CD8-positive, alpha-beta memory T cell (primary cell): ENCODE results near the gene MACROD1. TPM values are rescaled to one million over a fixed set of nuclear protein-coding genes. Genes with fewer than 3 reads are reported as not detected.

Experiments used
- CTCF ChIA-PET: fragments of 350-600 bp; sonication (Branson Sonifier 250); formaldehyde crosslinking; loops from one replicate; lab custom pipeline; 2021; ENCODE audit warnings: antibody characterized with exemption; lab: Charles Lee
- POLR2A ChIA-PET: fragments of 350-600 bp; sonication (Branson Sonifier 250); formaldehyde crosslinking; loops from one replicate; lab custom pipeline; 2021; ENCODE audit warnings: antibody characterized with exemption; lab: Charles Lee
- DNase-seq, 5 donors: peaks; one replicate each; pipeline versions ENCODE4 v3.0.0 to v3.0.0-alpha.2; 2020 to 2022; ENCODE audit warnings: mixed read lengths in 1 of 5
- H3K27ac ChIP-seq: one replicate; pipeline ENCODE4 v1.7.0; 2013; ENCODE audit warnings: low read depth, mild to moderate bottlenecking, low read length, moderate library complexity
- H3K27me3 ChIP-seq: 2 replicates; pipeline ENCODE4 v1.7.0; 2013; ENCODE audit warnings: low read length, mild to moderate bottlenecking; ENCODE audit not compliant: insufficient read depth, poor library complexity, severe bottlenecking
- H3K36me3 ChIP-seq: 2 replicates; pipeline ENCODE4 v1.7.0; 2013; ENCODE audit warnings: mild to moderate bottlenecking, low read length, moderate library complexity; ENCODE audit not compliant: insufficient read depth
- H3K4me1 ChIP-seq: 2 replicates; pipeline ENCODE4 v1.7.0; 2013; ENCODE audit warnings: mild to moderate bottlenecking, low read length, moderate library complexity; ENCODE audit not compliant: insufficient read depth
- H3K4me3 ChIP-seq: 2 replicates; pipeline ENCODE4 v1.7.0; 2013; ENCODE audit warnings: mild to moderate bottlenecking, low read length
- H3K9me3 ChIP-seq: 2 replicates; pipeline ENCODE4 v1.7.0; 2013; ENCODE audit warnings: mild to moderate bottlenecking, low read length
- H3K27ac Mint-ChIP-seq, 8 donors: one replicate each; pipeline ENCODE4 v1.8.0; 2020 to 2021; ENCODE audit warnings: mixed read lengths in 8 of 8, mild to moderate bottlenecking in 6 of 8, inconsistent platforms in 3 of 8, moderate library complexity in 3 of 8
- H3K27me3 Mint-ChIP-seq, 2 donors: one replicate each; pipeline ENCODE4 v1.8.0; 2020 to 2021; ENCODE audit warnings: mixed read lengths in 2 of 2, mild to moderate bottlenecking in 1 of 2, moderate library complexity in 1 of 2
- H3K36me3 Mint-ChIP-seq, 3 donors: one replicate each; pipeline ENCODE4 v1.8.0; 2020 to 2021; ENCODE audit warnings: mixed read lengths in 3 of 3, inconsistent platforms in 1 of 3, mild to moderate bottlenecking in 1 of 3
- H3K4me1 Mint-ChIP-seq, 3 donors: one replicate each; pipeline ENCODE4 v1.8.0; 2020 to 2021; ENCODE audit warnings: mixed read lengths in 3 of 3, inconsistent platforms in 1 of 3, mild to moderate bottlenecking in 1 of 3
- H3K4me3 Mint-ChIP-seq, 7 donors: one replicate each; pipeline ENCODE4 v1.8.0; 2020 to 2021; ENCODE audit warnings: mixed read lengths in 7 of 7, mild to moderate bottlenecking in 6 of 7, moderate library complexity in 4 of 7, inconsistent platforms in 2 of 7
- H3K9me3 Mint-ChIP-seq, 5 donors: one replicate each; pipeline ENCODE4 v1.8.0; 2020 to 2022; ENCODE audit warnings: mixed read lengths in 5 of 5, mild to moderate bottlenecking in 3 of 5, moderate library complexity in 2 of 5, inconsistent platforms in 1 of 5
- polyA plus RNA-seq: library from polyadenylated mRNA; unstranded; fragments of 300-500 nt; fragmentation: Illumina TruSeq; gene quantifications from one replicate; pipeline ENCODE4 v1.2.3, GENCODE V29; 2021
- total RNA-seq, 2 experiments: library from RNA; stranded (reverse); gene quantifications; one replicate each; pipeline ENCODE4 v1.2.3, GENCODE V29; 2021

The MACROD1 gene
- total and polyA plus RNA-seq, 3 experiments from 2014 or later: 9.2 to 25.5 (median 19.6) TPM

DNA sequence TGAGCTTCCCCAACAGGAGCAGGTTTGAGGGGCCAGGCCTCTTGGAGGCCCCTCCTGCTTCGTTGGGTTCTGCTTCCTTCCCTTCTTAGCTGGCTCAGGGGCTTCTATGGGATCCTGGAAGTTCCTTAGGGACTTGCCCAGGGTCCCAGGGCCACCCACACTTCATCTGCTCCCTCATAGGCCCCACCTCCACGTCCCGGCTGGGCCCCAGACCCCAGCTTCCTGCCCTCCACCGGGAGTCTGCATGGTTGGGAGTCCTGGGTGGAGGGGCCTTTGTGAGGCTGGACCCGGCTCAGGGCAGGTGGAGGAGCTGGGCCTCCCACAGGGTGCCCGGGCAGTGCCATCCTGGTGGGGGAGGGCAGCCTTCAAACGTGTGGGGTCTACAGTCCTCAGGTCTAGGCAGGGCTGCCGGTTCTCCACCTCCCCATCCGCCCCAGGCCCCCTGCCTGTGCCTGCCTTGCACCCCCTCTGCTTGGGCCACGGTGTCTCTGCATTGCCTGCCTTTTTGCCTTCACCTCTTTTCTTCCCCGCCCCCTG, 168.0 kb downstream of the MACROD1 start:
- Histone ChIP-seq H3K27ac (no peak overlapping the region), H3K9me3 (no peaks in the 10 kb centered on the region), H3K27me3 (no peaks in the 10 kb centered on the region), H3K36me3 (peaks cover 4% of the 10 kb centered on the region), H3K4me1 (peaks cover 7% of the 10 kb centered on the region), H3K4me3 (no peak overlapping the region)
- Mint-ChIP-seq H3K9me3 (no peaks in the 10 kb centered on the region), H3K27ac (peak overlapping the region in 2 of 8 donors; percentile 26 to 89), H3K4me3 (peak overlapping the region in 2 of 7 donors; percentile 24 to 25), H3K4me1 (peaks cover 4 to 34% (median 8%) of the 10 kb centered on the region in 3 donors), H3K36me3 (peaks cover 3 to 52% (median 4%) of the 10 kb centered on the region in 3 donors), H3K27me3 (no peaks in the 10 kb centered on the region)
- ChIA-PET CTCF (interaction anchor here (1.3 to 1.4 kb wide), 2 partner anchors 151 to 155 kb away, joined by 3 to 5 read pairs; no protein-coding TSS in a partner anchor), POLR2A (interaction anchor here (0.6 kb wide), 1 partner anchor 107 kb away, joined by 4 read pairs; no protein-coding TSS in a partner anchor)
- no peak for DNase-seq

DNA sequence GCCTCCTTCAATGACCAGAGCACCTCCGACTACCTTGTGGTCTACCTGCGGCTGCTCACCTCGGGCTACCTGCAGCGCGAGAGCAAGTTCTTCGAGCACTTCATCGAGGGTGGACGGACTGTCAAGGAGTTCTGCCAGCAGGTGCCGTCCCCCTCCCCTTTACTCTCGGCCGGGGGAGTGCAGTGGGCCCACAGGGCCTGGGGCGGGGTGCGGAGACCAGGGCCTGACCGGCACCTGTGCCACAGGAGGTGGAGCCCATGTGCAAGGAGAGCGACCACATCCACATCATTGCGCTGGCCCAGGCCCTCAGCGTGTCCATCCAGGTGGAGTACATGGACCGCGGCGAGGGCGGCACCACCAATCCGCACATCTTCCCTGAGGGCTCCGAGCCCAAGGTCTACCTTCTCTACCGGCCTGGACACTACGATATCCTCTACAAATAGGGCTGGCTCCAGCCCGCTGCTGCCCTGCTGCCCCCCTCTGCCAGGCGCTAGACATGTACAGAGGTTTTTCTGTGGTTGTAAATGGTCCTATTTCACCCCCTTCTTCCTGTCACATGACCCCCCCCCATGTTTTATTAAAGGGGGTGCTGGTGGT, 168.7 kb downstream of the MACROD1 start:
- CTCF ChIA-PET: interaction anchor here (1.3 to 1.4 kb wide), 2 partner anchors 152 to 156 kb away, joined by 3 to 5 read pairs; no protein-coding TSS in a partner anchor
- Mint-ChIP-seq H3K9me3 (no peaks in the 10 kb centered on the region), H3K27me3 (no peaks in the 10 kb centered on the region), H3K27ac (no peak overlapping the region), H3K4me3 (no peak overlapping the region), H3K4me1 (peaks cover 4 to 35% (median 9%) of the 10 kb centered on the region in 3 donors), H3K36me3 (peaks cover 4 to 54% (median 4%) of the 10 kb centered on the region in 3 donors)
- H3K9me3 ChIP-seq: no peaks in the 10 kb centered on the region
- no peak overlapping the region for H3K4me3 ChIP-seq
- no peak for DNase-seq
- peaks cover 4% of the 10 kb centered on the region for H3K36me3 ChIP-seq
- H3K4me1 ChIP-seq: peaks cover 7% of the 10 kb centered on the region
- no peaks in the 10 kb centered on the region for H3K27me3 ChIP-seq
- POLR2A ChIA-PET: interaction anchor here (0.6 kb wide), 1 partner anchor 106 kb away, joined by 4 read pairs; no protein-coding TSS in a partner anchor
- no peak overlapping the region for H3K27ac ChIP-seq

DNA sequence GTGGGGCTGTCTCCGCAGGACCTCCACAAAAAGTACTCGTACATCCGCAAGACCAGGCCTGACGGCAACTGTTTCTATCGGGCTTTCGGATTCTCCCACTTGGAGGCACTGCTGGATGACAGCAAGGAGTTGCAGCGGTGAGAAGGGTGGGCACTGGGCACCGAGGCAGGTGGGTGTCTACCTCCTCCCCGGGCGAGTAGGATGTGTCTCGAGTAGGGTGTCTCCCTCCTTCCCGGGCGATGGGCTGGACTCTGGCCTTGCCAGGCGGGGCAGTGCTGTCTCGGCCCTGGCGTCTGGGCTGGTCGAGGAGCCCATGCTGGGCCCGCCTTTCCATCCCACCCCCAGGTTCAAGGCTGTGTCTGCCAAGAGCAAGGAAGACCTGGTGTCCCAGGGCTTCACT, 169.4 kb downstream of the MACROD1 start:
- no peak for DNase-seq
- ChIA-PET CTCF (no interaction called here), POLR2A (no interaction called here)
- peaks cover 4 to 61% (median 5%) of the 10 kb centered on the region in 3 donors for H3K36me3 Mint-ChIP-seq
- Histone ChIP-seq H3K4me3 (no peak overlapping the region), H3K27ac (no peak overlapping the region), H3K27me3 (no peaks in the 10 kb centered on the region), H3K9me3 (no peaks in the 10 kb centered on the region), H3K4me1 (peaks cover 7% of the 10 kb centered on the region), H3K36me3 (peaks cover 6% of the 10 kb centered on the region)
- no peaks in the 10 kb centered on the region for H3K27me3 Mint-ChIP-seq
- peaks cover 4 to 38% (median 13%) of the 10 kb centered on the region in 3 donors for H3K4me1 Mint-ChIP-seq
- H3K27ac Mint-ChIP-seq: no peak overlapping the region
- no peak overlapping the region for H3K4me3 Mint-ChIP-seq
- H3K9me3 Mint-ChIP-seq: no peaks in the 10 kb centered on the region

DNA sequence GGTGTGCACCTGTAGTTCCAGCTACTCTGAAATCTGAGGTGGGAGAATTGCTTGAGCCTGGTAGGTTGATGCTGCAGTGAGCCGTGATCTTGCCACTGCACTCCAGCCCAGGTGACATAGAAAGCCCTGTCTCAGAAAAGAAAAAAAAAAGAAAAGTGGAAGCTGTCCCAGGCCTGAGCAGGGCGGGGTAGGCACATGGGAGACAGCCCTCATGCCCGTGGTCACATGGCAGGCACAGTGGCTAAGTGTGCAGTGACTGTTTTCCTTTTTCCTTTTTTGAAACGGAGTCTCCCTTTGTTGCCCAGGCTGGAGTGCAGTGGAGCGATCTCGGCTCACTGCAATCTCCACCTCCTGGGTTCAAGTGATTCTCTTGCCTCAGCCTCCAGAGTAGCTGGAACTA, 171.9 kb downstream of the MACROD1 start:
- H3K36me3 ChIP-seq: peaks cover 16% of the 10 kb centered on the region

DNA sequence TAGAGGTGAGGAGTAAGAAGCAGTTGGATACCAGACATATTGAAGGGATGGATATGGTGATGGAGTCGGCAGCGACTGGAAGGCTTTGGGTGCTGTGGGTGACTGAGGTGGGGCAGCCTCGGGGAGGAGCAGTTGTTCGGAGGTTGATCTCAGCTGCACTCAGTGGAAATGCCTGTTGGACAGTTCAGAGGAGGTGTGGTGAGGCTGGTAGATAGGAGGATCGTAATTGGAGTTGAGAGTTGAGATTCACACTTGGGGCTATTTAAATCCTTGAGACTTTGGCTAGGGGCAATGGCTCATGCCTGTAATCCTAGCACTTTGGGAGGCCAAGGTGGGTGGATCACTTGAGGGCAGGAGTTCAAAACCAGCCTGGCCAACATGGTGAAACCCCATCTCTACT, 172.8 kb downstream of the MACROD1 start:
- H3K4me3 Mint-ChIP-seq: no peak overlapping the region
- Histone ChIP-seq H3K4me3 (no peak overlapping the region), H3K27ac (no peak overlapping the region), H3K27me3 (no peaks in the 10 kb centered on the region), H3K36me3 (peaks cover 19% of the 10 kb centered on the region), H3K4me1 (peaks cover 5% of the 10 kb centered on the region), H3K9me3 (no peaks in the 10 kb centered on the region)
- peaks cover 17 to 39% (median 18%) of the 10 kb centered on the region in 3 donors for H3K4me1 Mint-ChIP-seq
- no peak for DNase-seq
- H3K27me3 Mint-ChIP-seq: no peaks in the 10 kb centered on the region
- CTCF ChIA-PET: no interaction called here
- H3K36me3 Mint-ChIP-seq: peaks cover 4 to 85% (median 8%) of the 10 kb centered on the region in 3 donors
- POLR2A ChIA-PET: interaction anchor here (0.5 kb wide), 1 partner anchor 16 kb away, joined by 3 read pairs; no protein-coding TSS in a partner anchor
- H3K27ac Mint-ChIP-seq: peak overlapping the region in 2 of 8 donors; percentile 9 to 77
- H3K9me3 Mint-ChIP-seq: no peaks in the 10 kb centered on the region

More for the DNA sequence above, 171.9 kb downstream of the MACROD1 start:
- Mint-ChIP-seq H3K27ac (peak overlapping the region in 1 of 8 donors; percentile 20), H3K36me3 (peaks cover 4 to 81% (median 8%) of the 10 kb centered on the region in 3 donors), H3K4me1 (peaks cover 12 to 38% (median 16%) of the 10 kb centered on the region in 3 donors), H3K9me3 (no peaks in the 10 kb centered on the region), H3K4me3 (no peak overlapping the region), H3K27me3 (no peaks in the 10 kb centered on the region)
- Histone ChIP-seq H3K27me3 (no peaks in the 10 kb centered on the region), H3K27ac (no peak overlapping the region), H3K4me1 (no peaks in the 10 kb centered on the region), H3K4me3 (no peak overlapping the region), H3K9me3 (no peaks in the 10 kb centered on the region)
- POLR2A ChIA-PET: no interaction called here
- CTCF ChIA-PET: no interaction called here
- DNase-seq: no peak

GRCh38 chr11:63991558-63991957, 174.4 kb downstream of the MACROD1 start:
- H3K27ac Mint-ChIP-seq: peak overlapping the region in 2 of 8 donors; percentile 57 to 66
- H3K4me1 ChIP-seq: peaks cover 17% of the 10 kb centered on the region
- no peaks in the 10 kb centered on the region for H3K27me3 Mint-ChIP-seq
- H3K36me3 ChIP-seq: peaks cover 16% of the 10 kb centered on the region
- no peak overlapping the region for H3K27ac ChIP-seq
- H3K4me3 Mint-ChIP-seq: no peak overlapping the region
- no peaks in the 10 kb centered on the region for H3K27me3 ChIP-seq
- DNase-seq: no peak
- peaks cover 4 to 74% (median 8%) of the 10 kb centered on the region in 3 donors for H3K36me3 Mint-ChIP-seq
- no peak overlapping the region for H3K4me3 ChIP-seq
- no peaks in the 10 kb centered on the region for H3K9me3 ChIP-seq
- ChIA-PET POLR2A (no interaction called here), CTCF (interaction anchor here (2.8 kb wide), 1 partner anchor 8 kb away, joined by 10 read pairs; no protein-coding TSS in a partner anchor)
- H3K4me1 Mint-ChIP-seq: peaks cover 25 to 42% (median 28%) of the 10 kb centered on the region in 3 donors
- H3K9me3 Mint-ChIP-seq: no peaks in the 10 kb centered on the region

GRCh38 chr11:63986932-63987513, 178.9 kb downstream of the MACROD1 start:
- peaks cover 16% of the 10 kb centered on the region for H3K36me3 ChIP-seq
- H3K27me3 Mint-ChIP-seq: no peaks in the 10 kb centered on the region
- H3K27me3 ChIP-seq: no peaks in the 10 kb centered on the region
- peaks cover 22% of the 10 kb centered on the region for H3K4me1 ChIP-seq
- H3K4me3 Mint-ChIP-seq: peak overlapping the region; percentile 67 to 86 (median 75)
- H3K4me3 ChIP-seq: peak overlapping the region; percentile 85
- peak overlapping the region; percentile 94 for H3K27ac ChIP-seq
- DNase-seq: no peak
- H3K4me1 Mint-ChIP-seq: peaks cover 30 to 46% (median 37%) of the 10 kb centered on the region in 3 donors
- H3K36me3 Mint-ChIP-seq: peaks cover 0 to 42% (median 4%) of the 10 kb centered on the region in 3 donors
- ChIA-PET POLR2A (interaction anchor here (2.2 kb wide), 1 partner anchor 149 kb away, joined by 9 read pairs; the partner anchor contains the start of gene MARK2), CTCF (interaction anchor here (0.9 to 1.7 kb wide), 3 partner anchors 13 to 150 kb away, joined by 3 to 7 read pairs (median 6); no protein-coding TSS in a partner anchor)
- H3K9me3 Mint-ChIP-seq: no peaks in the 10 kb centered on the region
- peak overlapping the region in 7 of 8 donors; percentile 42 to 96 (median 56) for H3K27ac Mint-ChIP-seq
- H3K9me3 ChIP-seq: no peaks in the 10 kb centered on the region
